Stimulated activated CD8-positive, alpha-beta memory T cell treated with anti-CD3 and anti-CD28 coated beads, Interleukin-4, amount 100 ng/mL, for 48 hours (primary cell): ENCODE measurements around the gene EPHB3.
"Not testable (repeated sequence)": the region's sequence is repeated elsewhere in the genome, so short reads cannot be mapped to it uniquely, and the experiment has no call there.

Source experiments
- DNase-seq: peaks from one replicate; pipeline ENCODE4 v3.0.0-alpha.2; 2020

Gene EPHB3

GRCh38 chr3:184601576-184602371, 40.2 kb downstream of the EPHB3 start:
- no peak for DNase-seq

GRCh38 chr3:184602372-184603150, 41.0 kb downstream of the EPHB3 start:
- DNase-seq = no peak

- DNase-seq = no peak
These were observed 41.8 kb downstream of the EPHB3 start for GRCh38 chr3:184603151-184604030.

- DNase-seq = no peak
These were observed 42.5 kb downstream of the EPHB3 start for GRCh38 chr3:184604039-184604601.

GRCh38 chr3:184604615-184605290, 43.2 kb downstream of the EPHB3 start:
- no peak for DNase-seq

GRCh38 chr3:184608209-184608608, 46.6 kb downstream of the EPHB3 start:
- DNase-seq = no peak

GRCh38 chr3:184609476-184610244, 48.1 kb downstream of the EPHB3 start:
- no peak for DNase-seq

- DNase-seq = no peak
These were observed 48.8 kb downstream of the EPHB3 start for GRCh38 chr3:184610245-184610871.

GRCh38 chr3:184611607-184612281, 50.2 kb downstream of the EPHB3 start:
- DNase-seq = no peak

- DNase-seq = no peak
These were observed 53.8 kb downstream of the EPHB3 start for GRCh38 chr3:184615396-184615795.

GRCh38 chr3:184616436-184616835, 54.9 kb downstream of the EPHB3 start:
- no peak for DNase-seq

- not testable (repeated sequence) for DNase-seq
These were observed 55.7 kb downstream of the EPHB3 start for GRCh38 chr3:184617306-184617705.

GRCh38 chr3:184618811-184619210, 57.2 kb downstream of the EPHB3 start:
- no peak for DNase-seq

- no peak for DNase-seq
These were observed 57.8 kb downstream of the EPHB3 start for GRCh38 chr3:184619369-184619768.

GRCh38 chr3:184619787-184620430, 58.3 kb downstream of the EPHB3 start:
- DNase-seq = no peak

- DNase-seq = no peak
These were observed 59.0 kb downstream of the EPHB3 start for GRCh38 chr3:184620475-184621119.

GRCh38 chr3:184622156-184622555, 60.6 kb downstream of the EPHB3 start:
- DNase-seq = not testable (repeated sequence)

GRCh38 chr3:184626923-184627322, 65.3 kb downstream of the EPHB3 start:
- DNase-seq = no peak

GRCh38 chr3:184629555-184630160, 68.1 kb downstream of the EPHB3 start:
- no peak for DNase-seq
